Limb (tissue), 2 donors: ENCODE data around the gene PTPN22.

Source experiments
- DNase-seq, 2 donors: peaks; one replicate each; pipeline ENCODE4 v3.0.0-alpha.2; 2016; ENCODE audit errors: extremely low spot score in 2 of 2

The PTPN22 gene

DNA sequence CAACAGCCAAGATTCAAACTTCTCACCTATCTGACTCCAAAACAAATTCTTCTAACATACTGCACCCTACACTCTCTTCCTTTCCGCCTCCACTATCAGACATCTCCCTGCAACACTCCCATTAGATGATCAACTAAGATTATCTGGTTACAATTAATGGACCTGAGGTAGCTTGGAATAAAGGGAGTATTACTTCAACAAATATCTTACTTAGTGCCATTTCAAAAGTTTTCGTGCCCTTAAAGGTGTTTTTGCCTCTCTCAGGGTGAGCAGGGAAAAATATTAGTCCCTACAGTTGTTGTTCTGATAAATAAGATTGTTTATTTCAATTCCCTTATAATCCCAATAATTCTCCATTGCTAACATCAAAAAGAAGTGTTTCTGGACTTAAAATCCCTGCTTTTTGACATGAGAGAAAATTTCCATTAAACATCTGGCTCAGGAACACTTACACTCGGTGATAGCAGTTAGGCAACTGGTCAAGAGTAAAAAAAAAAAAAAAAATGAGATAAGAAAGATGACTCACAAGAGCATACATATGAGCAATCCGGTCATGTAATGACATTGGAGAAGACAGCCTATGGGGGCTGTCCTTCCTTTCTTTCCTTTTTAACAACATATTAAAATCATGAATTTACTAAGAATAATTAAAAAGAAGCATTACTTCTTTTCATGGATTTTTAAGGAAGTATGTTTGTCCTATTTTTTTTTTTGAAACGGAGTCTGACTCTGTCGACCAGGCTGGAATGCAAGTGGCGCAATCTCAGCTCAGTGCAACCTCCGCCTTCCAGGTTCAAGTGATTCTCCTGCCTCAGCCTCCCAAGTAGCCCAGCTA, 66.9 kb downstream of the PTPN22 start:
- no peak for DNase-seq

DNA sequence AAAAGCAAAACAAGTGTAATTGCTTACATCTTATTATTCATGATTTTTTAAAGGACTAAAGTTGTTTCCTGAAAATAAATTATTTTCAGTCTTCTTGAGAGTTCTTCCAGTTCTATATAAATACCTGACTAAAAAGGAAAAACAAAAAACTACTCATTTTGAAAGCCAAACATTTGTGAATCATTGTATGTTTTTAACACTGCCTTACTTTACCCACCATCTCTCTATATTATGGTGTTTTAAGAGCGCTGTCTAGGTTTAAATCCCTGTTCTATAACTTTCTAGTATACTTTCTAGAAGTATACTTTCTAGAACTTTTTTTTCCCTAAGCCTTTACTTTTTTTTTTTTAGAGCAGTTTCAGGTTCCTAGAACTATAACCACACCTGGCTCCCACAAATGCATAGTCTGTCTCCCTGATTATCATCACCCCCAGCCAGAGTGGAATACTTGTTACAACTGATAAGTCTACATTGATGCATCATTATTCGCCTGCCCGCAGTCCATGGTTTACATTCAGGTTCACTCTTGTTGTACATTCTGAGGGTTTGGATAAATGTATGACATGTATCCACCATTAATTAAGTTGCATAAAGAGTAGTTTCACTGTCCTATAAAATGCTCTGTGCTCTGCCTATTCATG, 69.0 kb downstream of the PTPN22 start:
- DNase-seq: no peak

DNA sequence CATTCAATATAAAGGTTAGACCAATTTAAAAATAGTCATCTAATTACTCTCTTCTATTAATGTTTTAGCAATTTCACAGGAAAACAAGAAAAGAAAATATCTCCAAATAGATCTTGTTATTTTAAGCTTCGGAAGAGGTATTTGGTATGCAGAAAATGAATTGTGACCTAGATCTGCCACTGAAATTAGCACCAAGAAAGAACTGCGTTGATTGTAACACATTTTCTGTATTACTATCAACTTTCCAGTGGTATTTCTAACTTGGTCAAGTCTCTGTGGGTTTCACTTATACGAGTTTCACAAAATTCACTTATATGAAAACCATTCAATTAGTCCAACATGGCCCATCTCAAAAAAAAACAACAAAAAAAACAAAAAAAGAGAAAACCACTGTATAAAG, 71.0 kb downstream of the PTPN22 start:
- no peak for DNase-seq

DNA sequence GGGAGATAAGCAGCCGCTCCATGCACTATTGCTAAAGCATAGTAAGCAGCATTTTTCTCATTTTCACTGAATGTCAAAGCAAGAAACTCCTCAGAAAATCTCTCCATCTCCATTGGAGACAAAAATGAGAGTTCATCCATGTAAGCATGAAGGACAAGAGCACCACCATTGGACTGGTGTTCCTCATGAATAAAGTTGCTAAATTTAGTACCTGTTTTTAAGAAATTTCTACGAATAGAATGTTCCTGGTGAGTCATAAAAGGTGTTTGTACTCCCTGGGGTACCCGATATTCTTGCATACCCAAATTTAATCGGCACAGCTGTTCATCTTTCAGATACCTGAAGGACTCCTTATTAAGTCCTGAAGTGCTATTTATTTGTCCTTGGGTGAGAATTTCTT, 74.0 kb downstream of the PTPN22 start:
- DNase-seq: no peak

DNA sequence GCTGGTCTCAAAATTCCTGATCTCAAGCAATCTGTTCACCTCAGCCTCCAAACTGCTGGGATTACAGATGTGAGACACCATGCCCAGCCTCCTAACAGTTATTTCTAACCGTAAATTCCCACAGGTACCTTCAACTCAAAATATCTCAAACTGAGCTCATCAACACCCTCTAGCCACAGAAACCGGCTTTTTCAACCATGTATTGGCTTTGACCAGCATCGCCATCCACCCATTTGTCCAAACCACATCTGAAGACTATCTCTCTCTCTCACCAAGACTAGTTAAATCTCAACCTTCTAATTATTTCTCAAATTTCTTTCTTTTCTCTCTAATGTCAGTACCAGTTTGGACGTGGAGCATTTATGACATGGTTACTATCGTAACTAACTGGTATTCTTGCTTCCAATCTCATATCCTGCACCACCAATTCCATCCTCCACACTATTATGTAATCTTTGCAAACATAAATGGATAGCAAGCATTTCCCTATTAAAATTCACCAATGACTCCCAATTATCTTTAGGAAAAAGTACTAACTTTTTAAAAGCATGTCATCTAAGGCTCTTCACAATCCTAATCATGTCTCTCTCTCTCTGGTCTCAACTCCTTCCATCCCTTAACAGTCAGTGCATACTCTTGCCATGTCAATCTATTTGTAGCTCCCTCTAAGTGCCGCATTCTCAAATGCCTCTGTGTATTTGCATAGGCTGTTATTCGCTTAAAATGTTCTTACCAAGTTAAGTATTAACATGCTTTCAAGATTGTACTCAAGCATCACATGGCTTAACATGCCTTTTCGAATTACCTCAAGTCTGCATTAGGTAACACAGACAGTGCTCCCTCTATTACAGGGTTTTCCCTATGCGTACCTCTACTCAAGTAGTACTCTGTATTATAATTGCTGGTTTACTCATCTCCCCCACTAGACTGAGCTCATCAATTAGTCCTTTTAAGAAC, 77.4 kb downstream of the PTPN22 start:
- no peak for DNase-seq

DNA sequence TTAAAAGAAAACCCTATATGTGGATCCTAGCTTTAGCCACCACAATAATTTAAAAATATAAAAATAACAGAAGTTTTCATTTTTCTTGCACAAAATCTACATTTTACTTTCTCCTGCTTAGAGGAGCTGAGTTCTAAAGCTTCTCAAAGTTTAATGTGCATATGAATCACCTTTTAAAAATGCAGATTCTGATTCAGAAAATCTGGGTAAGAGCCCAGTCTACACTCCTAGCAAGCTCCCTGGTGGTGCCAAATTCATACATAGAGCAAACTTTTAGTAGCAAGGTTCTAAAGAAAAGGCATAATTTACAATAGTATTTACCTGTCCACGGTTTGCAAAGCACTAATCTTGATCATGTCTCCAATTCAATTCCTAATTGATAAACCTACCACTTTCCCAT, 78.5 kb downstream of the PTPN22 start:
- no peak for DNase-seq

DNA sequence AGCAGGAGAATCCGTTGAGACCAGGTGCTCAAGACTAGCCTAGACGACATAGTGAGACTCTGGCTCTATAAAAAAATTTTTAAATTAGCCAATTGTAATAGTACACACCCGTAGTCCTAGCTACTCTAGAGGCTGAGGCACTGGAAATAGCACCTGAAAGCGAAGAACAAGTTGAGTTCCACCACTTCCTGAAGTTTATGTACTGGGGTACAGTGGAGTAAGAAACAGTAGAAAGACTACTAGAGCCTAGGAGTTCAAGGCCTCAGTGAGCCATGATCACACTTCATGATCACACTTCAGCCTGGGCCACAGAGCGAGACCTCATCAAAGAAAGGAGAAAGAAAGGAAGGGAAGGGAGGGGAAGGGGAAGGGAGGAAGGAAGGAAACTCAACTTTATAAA, 79.0 kb downstream of the PTPN22 start:
- DNase-seq: no peak

DNA sequence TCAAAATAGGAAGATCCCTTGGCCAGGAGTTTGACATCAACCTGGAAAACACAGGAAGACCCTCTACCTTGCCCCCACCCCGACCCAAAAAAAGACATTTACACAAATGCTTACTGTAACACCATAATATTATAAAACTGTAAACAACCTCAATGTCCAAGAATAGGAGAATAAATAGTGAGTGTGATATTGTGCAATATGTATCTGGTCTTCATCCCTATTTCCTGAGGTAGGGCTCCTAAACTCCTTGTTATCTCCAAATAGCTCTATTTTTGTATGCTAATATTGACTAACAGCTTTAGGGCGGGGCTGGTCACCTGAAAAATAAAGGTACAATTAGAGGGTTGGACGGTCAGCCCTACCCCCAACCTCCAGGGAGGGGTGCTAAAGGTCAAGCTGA, 82.7 kb downstream of the PTPN22 start:
- DNase-seq: no peak

DNA sequence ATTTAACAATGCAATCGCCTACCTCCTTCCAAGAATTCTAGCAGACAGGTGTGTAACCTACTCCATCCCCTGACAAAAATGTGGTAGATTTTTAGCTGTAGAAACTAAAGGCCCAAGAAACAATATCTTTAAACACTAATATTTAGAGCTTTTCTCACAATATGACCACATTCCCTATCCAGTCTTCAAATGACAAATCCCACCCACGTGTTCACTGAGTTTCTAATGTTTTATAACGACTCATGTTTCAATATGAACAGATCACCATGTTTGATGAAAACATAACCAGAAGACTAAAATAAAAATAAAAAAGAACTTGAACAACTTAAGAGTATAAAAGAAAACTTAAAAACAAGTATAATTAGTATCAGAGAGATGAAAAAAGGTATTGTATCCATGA, 83.8 kb downstream of the PTPN22 start:
- DNase-seq: no peak

DNA sequence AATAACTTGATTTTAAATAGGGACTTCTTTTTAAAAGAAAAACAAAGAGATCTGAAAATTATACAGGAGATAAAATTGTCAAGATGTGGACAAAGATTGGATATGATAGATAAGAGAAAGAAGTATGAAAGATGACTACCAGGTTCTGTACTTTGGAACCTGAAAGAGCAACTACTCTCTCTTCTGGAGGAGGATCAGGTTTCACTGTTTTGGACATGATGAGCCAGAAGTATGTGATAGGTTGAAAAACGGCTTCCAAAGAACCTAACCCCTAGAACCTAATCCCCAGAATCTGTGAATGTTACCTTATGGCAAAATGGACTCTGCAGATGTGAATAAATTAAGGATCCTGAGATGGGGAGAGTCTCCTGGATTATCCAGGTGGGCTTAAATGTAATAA, 85.4 kb downstream of the PTPN22 start:
- no peak for DNase-seq

DNA sequence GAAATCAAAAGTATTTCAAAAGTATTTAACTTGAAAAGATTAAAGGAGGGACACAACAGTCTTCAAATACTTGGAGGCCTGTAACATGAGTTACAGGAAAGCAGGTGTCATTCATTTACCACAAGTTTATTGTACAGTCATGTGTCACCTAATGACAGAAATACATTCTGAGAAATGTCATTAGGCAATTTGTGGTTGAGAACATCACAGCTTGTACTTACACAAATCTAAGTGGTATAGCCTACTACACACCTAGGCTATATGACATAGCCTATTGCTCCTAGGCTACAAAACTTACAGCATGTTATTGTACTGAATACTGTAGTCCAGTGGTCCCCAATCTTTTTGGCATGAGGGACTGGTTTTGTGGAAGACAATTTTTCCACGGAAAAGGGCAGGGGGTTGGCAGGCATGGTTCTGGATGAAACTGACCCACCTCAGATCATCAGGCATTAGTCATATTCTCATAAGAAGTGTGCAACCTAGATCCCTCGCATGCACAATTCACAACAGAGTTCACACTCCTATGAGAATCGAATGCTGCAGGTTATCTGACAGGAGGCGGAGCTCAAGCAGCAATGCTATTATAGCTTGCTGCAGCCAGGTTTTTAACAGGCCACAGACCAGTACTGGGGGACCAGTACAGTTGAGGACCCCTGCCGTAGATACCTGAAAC, 87.3 kb downstream of the PTPN22 start:
- no peak for DNase-seq

DNA sequence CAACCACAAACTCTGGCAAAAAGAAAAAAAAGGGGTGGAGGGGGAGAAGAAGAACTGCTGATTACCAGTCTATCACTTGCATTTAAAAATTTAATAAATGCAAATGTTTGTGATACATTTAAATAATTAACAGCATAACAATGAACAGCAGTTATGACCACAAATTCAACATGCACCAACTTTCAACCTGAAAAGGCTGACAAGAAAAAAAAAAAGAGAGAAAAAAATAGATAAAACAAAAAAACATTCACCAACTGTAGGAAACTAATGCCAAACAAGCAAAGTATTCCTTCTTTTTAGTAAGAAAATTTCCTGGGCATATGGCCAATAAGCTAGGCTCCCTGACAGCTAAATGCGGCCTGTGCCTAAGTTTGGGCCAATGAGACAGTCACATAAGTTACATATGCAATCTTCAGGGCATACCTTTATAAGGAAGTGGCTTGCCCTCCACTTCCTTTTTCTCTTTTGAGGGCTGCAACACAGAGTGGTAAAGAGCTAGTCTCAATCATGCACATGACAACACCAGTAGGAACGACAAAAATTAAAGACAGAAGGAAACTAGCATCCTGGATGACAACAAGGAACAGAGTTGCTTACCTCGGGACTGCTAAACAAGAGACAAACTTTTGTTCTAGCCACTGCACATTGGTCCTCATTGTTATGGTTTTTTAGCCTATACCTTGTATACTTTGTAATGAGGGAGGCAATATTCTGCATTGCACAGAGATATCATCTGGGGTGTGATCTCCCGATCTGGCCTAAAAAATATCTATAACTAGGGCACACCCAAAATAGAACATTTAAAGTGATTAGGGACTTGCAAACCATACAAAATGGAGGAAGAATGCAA, 88.0 kb downstream of the PTPN22 start:
- DNase-seq: peak in 1 of 2 donors; percentile 38

DNA sequence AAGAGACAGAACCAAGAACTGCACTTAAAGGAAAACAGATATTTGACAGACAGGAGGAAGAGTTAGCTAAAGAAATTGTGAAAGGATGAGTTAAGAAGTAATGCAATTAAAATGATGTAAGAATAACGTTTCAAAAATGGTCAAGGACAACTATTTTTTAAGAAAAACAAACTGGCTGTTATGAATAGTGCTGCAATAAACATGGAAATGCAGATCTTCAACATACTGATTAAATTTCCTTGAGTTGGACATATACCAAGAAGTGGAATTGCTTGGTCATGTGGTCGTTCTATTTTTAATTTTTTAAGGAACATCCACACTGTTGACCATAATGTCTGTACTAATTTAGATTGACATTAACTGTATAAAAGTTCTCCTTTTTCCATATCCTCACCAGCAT, 89.1 kb downstream of the PTPN22 start:
- DNase-seq: no peak

DNA sequence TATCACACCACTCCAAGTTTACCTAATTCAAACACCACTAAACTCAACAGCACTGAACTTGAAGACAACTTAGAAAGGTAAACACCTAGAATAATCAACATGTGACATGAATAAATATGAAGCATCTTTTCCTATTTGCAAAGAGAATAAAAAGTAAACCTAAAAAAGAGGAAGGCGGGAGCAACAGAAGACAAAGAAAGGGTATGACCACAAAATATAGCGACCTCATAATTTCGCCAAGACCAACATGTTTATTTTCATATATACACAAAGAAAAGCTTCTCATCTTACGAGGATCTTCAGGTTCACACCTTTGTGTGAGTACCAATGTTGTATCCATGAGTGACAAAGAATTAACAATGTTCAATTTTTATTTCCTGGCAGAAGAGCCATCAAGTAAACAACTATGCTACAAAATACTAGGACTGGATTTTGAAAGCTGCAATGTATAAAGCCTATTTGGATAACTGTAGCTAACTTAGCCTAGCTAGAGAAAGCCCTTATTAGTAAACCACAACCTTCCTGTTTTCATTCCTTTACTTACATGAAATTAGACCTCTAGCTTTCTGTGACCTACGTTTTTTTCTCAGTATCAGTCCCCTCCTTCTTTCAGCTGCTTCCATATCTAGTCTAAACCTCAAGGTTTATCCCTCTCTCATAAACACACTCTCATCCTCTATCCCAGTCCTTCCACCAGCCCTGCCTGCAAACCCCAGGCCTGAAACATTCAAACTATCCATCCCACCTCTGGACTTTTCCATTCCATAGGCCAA, 91.0 kb downstream of the PTPN22 start:
- DNase-seq: no peak

DNA sequence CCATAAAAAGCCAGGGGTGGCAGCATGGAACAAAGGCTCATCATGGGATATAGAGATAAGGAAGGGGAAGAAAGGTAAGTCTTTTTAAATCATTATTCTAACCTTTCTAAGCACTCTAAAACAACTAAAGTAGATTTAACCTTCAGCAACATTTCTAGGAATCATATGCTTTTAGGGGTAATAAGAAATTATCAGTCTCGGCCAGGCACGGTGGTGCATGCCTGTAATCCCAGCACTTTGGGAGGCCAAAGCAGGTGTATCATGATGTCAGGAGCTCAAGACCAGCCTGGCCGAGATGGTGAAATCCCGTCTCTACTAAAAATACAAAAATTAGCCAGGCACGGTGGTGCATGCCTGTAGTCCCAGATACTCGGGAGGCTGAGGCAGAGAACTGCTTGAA, 92.0 kb downstream of the PTPN22 start:
- no peak for DNase-seq

DNA sequence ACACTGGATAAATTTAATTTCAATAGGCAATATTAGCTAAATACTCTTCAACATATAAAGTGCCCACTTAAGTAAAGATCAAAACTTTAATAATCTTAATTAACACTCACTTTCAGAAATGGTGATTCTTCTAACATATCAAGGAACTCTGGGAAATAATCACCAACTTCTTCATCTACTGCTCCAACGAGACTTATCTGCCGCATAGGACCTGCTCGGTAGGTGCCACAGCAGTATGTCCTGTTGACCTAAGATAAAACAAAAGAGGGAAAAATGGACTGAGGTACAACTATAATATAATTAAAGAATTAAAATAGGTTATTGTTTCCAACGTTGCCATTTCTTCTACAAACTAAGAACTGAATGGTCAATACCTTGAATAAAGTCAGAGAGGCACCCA, 94.0 kb downstream of the PTPN22 start:
- DNase-seq: no peak

DNA sequence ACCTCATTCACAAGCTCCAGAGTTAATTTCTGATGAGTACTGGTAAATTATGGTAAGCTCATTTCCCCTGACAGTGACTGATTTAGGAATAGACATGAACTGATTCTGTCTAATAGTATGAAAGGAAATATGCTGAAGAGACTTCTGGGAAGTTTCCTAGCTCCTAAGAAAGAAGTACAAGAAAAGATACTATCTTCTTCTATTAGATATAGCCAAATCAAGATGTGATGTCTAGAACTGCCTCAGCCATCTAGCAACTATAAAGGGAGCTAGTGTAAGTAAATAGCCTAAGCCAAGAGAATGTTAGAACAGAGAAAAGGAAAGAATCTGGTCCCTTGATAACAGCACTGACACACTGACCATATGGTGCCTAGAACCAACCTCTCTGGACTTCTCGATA, 101.5 kb downstream of the PTPN22 start:
- DNase-seq: no peak

DNA sequence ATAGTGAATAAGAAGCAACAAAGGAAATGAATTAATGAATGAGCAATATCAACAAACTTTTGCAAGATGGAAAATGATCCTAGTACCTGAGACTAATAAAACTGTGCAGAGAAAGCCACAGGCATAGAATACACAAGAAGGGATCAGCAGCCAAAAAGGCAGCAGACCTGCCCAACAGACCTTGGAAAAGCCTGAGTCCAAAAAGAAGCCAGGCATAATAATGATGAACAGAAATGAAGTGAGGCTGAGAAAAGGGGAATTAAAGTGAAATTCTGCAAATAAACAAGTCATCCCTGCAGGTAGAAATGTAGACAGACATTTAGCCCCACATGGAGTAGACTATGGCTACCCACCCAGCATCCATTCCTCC, 101.9 kb downstream of the PTPN22 start:
- no peak for DNase-seq

DNA sequence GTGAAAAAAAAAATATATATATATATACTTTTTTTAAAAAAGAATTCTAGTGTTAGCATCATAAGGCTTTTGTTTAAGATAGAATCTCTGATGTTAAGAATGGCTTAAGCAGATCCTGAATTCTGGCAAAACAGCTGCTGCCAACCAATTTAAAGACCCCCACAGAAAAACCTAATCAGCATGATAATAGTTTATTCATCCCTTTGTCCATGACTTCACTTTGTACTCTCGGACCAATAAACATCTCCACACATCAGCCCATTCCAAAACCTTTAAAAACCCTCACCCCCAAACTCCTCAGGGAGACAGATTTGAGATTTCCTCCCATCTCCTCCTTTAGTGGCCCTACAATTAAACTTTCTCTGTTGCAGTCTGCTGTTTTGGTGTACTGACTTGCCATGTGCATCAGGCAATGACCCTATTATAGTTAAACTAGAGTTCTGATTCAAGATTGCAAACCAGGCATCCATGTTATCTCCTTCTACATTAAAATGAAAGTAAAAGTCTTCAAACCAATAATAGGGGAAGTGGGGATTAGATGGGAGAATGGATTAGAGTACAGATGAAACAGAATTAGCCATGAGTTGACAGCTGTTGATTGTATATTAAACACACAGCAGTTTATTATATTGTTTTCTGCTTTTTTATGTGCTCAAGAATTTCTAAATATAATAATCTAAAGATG, 102.5 kb downstream of the PTPN22 start:
- DNase-seq: no peak
